GM21390 (cell line): ENCODE results near the gene ETV5.
"Not testable (repeated sequence)": the region's sequence is repeated elsewhere in the genome, so short reads cannot be mapped to it uniquely, and the experiment has no call there.

ENCODE experiments used
- ATAC-seq: cut with Tn5 transposase; IDR thresholded peaks from one replicate; pipeline ENCODE4 v1.9.1; 2021; ENCODE audit not compliant: unreplicated experiment

The ETV5 gene

GRCh38 chr3:186025993-186026392 lies 82.9 kb downstream of the ETV5 start:
- not testable (repeated sequence) for ATAC-seq

GRCh38 chr3:186025161-186025560 lies 83.7 kb downstream of the ETV5 start:
- ATAC-seq: no peak

- ATAC-seq: no peak
Measured at GRCh38 chr3:186024210-186024609, 84.7 kb downstream of the ETV5 start.

- ATAC-seq: no peak
Measured at GRCh38 chr3:186022931-186023330, 86.0 kb downstream of the ETV5 start.

GRCh38 chr3:186021673-186022362 lies 87.1 kb downstream of the ETV5 start:
- ATAC-seq: no peak

- ATAC-seq: not testable (repeated sequence)
Measured at GRCh38 chr3:186021250-186021649, 87.6 kb downstream of the ETV5 start.

GRCh38 chr3:186019288-186019687 lies 89.6 kb downstream of the ETV5 start:
- not testable (repeated sequence) for ATAC-seq

- no peak for ATAC-seq
Measured at GRCh38 chr3:186014866-186015265, 94.0 kb downstream of the ETV5 start.

- no peak for ATAC-seq
Measured at GRCh38 chr3:186013312-186013711, 95.6 kb downstream of the ETV5 start.

- no peak for ATAC-seq
Measured at GRCh38 chr3:186012137-186012536, 96.8 kb downstream of the ETV5 start.

- no peak for ATAC-seq
Measured at GRCh38 chr3:186004671-186005070, 104.2 kb downstream of the ETV5 start.

- peak; percentile 36 for ATAC-seq
Measured at GRCh38 chr3:186004209-186004608, 104.7 kb downstream of the ETV5 start.

GRCh38 chr3:186003610-186004009 lies 105.3 kb downstream of the ETV5 start:
- ATAC-seq: peak; percentile 59

GRCh38 chr3:186002884-186003472 lies 105.9 kb downstream of the ETV5 start:
- ATAC-seq: no peak

- ATAC-seq: no peak
Measured at GRCh38 chr3:186001842-186002241, 107.0 kb downstream of the ETV5 start.

- ATAC-seq: no peak
Measured at GRCh38 chr3:185999221-185999620, 109.7 kb downstream of the ETV5 start.

- ATAC-seq: no peak
Measured at GRCh38 chr3:185998136-185998535, 110.8 kb downstream of the ETV5 start.

- ATAC-seq: no peak
Measured at GRCh38 chr3:185997130-185997529, 111.8 kb downstream of the ETV5 start.
